GM21737 (cell line): Measurements from ENCODE around the gene GOLGA6L25.
"Not testable (repeated sequence)": the region's sequence is repeated elsewhere in the genome, so short reads cannot be mapped to it uniquely, and the experiment has no call there.

Experiments used
- ATAC-seq: cut with Tn5 transposase; IDR thresholded peaks from one replicate; pipeline ENCODE4 v1.9.1; 2021; ENCODE audit warnings: mild to moderate bottlenecking, moderate library complexity; ENCODE audit not compliant: unreplicated experiment

Gene GOLGA6L25, protein sequence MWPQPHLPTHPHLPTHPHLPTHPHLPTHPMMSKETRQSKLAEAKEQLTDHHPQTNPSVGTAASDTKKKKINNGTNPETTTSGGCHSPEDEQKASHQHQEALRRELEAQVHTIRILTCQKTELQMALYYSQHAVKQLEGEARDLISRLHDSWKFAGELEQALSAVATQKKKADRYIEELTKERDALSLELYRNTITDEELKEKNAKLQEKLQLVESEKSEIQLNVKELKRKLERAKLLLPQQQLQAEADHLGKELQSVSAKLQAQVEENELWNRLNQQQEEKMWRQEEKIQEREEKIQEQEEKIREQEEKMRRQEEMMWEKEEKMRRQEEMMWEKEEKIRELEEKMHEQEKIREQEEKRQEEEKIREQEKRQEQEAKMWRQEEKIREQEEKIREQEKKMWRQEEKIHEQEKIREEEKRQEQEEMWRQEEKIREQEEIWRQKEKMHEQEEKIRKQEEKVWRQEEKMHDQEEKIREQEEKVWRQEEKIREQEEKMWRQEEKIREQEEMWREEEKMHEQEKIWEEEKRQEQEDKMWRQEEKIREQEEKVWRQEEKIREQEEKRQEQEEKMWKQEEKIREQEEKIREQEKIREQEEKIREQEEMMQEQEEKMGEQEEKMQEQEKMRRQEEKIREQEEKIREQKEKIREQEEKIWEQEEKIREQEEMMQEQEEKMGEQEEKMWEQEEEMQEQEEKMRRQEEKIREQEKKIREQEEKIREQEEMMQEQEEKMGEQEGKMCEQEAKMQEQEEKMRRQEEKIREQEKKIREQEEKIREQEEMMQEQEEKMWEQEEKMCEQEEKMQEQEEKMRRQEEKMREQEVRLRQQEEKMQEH

DNA sequence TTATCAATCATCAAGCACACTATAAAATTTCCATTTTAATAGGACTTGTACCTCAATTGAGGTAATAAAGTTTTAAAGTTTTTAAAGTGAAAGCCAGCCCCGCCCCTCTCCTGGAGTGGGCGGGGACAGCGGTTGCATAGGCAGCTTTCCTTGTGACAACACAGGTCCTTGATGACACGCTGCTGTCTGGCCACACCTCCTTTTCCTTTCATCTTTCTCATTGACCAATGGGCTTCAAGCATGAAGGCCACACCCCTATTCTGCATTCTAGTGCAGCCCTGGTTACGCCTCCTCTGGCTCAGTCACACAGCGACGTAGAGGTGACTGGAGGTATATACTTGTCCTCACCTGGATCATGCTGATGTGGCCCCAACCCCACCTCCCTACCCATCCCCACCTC is at the start of gene GOLGA6L25:
TSS of gene GOLGA6L25 (plus strand) at position 301 of the 400 bp plus-strand sequence. CDS start at position 362, 61 bp downstream.
- ATAC-seq, result not testable (repeated sequence)

DNA sequence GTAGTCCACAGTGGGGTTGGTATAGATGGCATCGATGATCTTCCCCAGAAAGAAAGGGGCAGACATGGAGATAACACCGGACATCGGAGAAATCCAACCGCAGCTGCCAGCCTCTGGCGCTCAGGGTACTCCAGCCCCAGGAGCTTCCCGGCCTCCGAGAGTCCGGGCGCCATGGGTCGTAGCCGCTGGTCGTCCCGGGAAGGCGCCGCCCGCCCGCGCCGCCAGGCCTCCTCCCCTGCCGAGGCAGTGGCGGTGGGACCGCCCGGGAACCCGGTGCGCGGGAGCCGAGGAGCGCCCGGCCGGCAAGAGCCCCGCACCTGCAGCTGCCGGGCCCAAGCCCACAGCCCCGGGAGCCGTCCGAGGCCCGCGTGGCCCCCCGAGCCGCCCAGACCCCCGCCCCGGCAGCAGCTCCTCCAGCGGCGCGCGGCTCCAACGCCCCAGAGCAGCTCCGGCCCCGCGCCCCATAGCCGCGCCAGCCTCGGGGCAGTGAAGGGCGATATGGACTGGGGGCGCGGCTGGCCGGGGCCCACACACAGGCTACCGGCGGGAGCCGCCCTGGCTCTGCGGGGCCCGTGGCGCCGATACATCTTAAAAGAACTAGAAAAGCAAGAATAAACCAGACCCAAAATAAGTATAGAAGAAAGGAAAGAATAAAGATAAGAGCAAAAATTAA is 45.0 kb upstream of the GOLGA6L25 start:
- ATAC-seq, result not testable (repeated sequence)

DNA sequence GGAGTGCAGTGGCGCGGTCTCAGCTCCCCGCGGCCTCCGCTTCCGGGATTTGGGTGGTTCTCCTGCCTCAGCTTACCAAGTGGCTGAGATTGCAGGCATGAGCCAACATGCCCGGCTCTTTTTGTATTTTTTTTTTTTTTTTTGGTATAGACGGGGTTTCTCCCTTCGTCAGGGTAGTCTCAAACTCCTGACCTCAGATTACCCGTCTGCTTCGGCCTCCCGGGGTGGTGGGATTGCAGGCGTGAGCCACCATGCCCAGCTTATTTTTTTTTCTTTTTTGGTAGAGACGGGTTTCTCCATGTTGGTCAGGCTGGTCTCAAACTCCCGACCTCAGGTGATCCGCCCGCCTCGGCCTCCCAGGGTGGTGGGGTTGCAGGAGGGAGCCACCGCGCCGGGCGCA is 39.2 kb upstream of the GOLGA6L25 start:
- not testable (repeated sequence) for ATAC-seq

DNA sequence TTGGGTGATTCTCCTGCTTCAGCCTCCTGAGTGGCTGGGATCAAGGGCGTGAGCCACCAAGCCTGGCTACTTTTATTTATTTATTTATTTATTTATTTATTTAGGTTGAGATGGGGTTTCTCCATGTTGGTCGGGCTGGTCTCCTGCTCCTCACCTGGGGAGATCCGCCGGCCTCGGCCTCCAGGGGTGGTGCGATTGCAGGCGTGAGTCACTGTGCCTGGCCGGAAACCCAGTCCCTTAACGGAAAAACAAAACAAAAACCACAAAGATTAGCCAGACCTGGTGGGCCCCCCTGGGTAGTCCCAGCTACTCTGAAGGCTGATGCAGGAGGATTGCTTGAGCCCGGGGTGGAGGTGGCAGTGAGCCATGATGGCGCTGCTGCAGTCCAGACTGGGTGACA is 38.2 kb upstream of the GOLGA6L25 start:
- ATAC-seq, result not testable (repeated sequence)

DNA sequence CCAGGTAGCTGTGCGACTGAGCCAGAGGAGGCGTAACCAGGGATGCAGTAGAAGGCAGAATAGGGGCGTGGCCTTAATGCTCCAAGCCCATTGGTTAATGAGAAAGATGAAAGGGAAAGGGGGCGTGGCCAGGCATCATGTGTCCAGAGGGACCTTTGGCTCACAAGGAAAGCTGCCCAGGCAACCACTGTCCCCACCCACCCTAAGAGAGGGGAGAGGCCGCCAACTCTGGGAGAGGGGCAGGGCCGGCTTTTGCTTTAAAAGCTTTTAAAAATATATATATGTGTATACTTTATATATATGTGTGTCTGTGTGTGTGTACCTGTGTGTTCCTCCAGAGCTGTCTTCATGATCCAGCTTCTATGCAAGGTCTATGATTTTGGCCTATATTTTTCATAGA is 20.4 kb upstream of the GOLGA6L25 start, which contains the start of gene GOLGA8G:
TSS of gene GOLGA8G (minus strand) at position 18 of the 400 bp plus-strand sequence. CDS start 62 bp downstream, outside the sequence.
- not testable (repeated sequence) for ATAC-seq

DNA sequence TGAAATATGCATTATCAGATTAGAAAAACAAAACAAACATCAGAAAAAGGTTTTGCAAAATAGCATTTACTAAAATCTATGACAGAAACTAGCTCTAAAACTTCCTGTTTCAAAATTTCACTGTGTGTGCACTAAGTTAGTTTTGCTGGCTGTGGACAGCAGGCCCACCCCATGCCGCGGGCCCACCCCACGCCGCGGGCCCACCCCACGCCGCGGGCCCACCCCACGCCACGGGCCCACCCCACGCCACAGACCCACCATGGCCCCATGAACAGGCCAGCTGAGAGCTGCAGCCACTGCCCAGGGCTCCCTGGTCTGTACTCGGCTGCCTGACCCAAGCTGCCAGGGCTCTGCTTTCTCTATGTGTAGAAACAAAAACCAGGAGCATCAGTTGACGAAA is 20.0 kb downstream of the GOLGA6L25 start:
- not testable (repeated sequence) for ATAC-seq

DNA sequence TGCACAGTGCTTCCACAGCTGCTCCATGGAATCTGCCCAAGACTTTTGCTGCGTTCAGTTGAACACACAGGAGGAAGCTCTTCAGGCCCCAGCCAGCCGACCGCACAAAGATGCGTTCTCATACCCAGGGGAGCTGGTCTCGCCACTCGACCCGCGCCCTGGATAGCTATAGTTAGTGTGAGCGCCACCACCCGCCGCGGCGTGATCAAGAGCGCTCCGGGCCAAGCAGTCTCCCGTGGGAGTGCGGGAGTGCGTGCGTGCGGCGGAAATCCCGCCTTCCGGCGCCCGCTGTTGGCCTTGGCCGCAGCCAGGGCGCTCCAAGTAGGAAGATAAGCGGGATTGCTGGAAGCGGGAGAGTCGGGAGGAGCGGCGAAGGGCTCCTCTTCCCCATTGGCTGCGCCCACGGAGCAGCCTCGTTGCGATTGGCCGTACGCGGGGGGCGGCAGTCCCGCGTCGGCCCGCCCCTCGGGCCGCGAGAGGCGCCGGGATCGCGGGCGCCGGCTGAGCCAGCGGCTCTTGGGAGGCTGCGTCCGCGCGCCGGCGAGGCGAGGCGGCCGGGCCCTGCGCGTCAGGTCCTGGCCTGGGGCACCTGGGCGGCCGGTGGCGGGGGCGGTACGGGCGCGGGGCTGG is 35.7 kb downstream of the GOLGA6L25 start:
- not testable (repeated sequence) for ATAC-seq

DNA sequence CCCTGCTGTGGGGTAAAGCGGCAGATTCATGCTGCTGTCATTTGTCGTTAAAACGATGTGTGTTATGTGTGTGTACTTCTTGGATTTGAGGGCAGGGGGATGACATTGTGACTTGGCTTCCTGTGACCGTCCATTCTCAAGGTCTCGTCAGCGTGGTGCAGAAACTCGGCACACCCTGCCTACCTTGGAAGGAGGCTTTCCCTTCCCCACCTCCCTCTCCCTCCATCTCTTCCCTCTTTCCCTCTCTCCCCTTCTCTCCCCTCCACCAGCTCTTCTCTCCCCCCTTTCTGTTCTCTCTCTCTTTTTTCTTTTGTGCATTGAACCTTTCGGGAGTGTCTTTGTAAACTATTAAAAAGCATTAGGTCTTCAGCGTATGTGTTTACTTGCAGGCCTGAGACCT is 36.4 kb downstream of the GOLGA6L25 start:
- ATAC-seq, result not testable (repeated sequence)

DNA sequence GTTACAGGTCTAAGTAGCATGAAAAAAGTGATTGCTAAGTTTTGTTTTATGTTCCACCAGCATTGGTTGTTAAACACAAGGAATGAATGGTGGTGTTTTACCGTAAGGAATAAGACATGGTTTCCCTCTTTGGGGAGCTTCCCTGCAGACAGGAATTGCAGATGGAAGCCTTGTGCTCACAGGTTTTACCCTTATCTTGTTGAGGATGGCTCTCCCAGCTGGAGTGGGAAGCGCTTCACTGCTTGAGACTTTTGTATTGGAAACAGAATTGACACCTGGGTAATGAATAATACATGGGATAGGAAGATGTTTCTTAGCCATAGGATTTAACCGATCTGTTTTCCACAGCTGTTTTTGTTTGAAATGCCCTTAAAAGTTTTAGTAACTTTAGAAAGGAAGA is 39.0 kb downstream of the GOLGA6L25 start:
- not testable (repeated sequence) for ATAC-seq

DNA sequence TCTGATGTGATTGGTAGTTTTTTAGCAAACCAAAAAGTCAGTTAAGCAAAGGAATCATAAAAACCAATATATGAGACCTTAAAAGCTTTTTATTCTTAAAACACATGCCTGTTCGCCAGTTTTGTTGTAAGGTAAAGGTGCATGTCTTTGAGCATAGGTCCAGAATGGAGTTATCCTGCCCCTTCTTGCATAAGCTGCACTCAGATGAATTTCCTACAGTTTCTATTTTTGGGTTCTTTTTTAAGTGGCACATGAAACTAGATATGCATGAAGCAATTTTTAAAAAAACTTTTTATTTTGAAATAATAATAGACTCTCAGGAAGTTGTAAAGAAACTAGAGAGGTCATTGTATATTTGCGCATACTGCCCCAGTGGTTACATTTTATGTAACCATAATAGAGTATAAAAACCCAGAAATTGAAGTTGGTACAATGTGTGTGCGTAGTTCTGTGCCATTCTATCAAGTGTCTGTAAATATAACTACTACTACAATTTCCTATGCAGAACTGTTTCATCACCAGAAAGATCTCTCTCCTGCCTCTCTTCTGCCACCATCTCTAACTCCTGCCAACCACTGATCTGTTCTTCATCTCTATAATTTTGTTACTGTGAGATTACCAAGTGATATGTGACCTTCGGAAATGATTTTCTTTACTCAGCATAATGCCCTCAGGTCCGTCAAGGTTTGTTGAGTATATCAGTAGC is 40.2 kb downstream of the GOLGA6L25 start:
- ATAC-seq, result not testable (repeated sequence)

DNA sequence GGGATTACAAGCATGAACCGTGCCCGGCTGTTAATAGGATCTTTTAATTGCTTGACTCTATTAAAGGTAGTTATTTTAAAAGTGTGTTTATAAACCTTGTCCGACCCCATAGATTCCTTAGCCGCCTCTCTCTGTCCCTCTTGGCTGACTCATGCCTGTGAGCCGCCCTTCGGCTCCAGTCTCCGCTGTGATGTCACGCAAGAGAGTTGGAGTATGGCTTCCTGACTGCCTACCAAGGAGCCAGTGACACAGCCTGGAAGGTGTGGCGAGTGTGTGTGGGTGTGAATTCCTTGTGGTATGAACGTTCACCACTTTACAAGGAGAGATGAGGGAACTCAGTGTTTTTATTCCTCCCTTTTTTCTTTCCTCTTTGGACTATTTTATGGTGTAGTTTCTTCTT is 44.1 kb downstream of the GOLGA6L25 start:
- not testable (repeated sequence) for ATAC-seq

DNA sequence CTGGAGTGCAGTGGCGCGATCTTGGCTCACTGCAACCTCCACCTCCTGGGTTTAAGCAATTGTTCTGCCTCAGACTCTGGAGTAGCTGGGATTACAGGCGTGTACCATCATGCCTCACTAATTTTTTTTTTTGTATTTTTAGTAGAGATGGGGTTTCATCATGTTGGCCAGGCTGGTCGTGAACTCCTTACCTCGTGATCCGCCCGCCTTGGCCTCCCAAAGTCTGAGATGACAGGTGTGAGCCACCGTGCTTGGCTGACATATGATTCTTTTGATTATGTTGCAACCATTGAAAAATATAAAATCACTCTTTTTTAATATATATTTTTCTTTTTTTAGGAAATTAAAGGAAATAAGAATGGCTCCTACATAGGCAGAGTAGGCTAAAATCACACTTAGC is 44.8 kb downstream of the GOLGA6L25 start:
- ATAC-seq, result not testable (repeated sequence)

DNA sequence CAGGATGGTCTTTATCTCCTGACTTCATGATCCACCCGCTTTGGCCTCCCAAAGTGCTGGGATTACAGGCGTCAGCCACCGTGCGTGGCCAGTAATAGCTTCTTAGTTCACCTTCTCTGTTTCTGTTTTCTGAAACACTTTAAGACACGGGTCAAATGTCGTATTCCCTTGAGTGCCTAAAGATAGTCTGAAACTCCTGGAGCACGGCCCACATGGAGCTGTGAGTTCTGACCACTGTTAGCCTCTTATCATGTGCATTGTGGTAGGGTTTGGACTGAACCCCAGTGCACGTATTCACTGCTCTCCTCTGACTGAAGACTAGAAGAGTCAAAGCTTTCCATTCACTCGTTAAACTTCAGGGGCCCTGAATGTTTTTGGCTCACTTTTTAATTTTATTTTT is 48.8 kb downstream of the GOLGA6L25 start:
- not testable (repeated sequence) for ATAC-seq
